Measurements from ENCODE around the gene HNRNPLL.

GRCh38 chr2:38547791-38548190, 54.9 kb downstream of the HNRNPLL start:
- no peak for TF ChIP-seq POLR2A (IDR thresholded peaks at IDR 0.05; ENCODE audit: extremely low read depth, insufficient read length)
- TF ChIP-seq, protein P1, sequence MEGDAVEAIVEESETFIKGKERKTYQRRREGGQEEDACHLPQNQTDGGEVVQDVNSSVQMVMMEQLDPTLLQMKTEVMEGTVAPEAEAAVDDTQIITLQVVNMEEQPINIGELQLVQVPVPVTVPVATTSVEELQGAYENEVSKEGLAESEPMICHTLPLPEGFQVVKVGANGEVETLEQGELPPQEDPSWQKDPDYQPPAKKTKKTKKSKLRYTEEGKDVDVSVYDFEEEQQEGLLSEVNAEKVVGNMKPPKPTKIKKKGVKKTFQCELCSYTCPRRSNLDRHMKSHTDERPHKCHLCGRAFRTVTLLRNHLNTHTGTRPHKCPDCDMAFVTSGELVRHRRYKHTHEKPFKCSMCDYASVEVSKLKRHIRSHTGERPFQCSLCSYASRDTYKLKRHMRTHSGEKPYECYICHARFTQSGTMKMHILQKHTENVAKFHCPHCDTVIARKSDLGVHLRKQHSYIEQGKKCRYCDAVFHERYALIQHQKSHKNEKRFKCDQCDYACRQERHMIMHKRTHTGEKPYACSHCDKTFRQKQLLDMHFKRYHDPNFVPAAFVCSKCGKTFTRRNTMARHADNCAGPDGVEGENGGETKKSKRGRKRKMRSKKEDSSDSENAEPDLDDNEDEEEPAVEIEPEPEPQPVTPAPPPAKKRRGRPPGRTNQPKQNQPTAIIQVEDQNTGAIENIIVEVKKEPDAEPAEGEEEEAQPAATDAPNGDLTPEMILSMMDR (IDR thresholded peaks at IDR 0.05; ENCODE audit: low read depth, low read length): no peak

Measured in NB4 (cell line).